ENCODE results near the gene GCNA. TPM values are rescaled to one million over a fixed set of nuclear protein-coding genes. Genes with fewer than 3 reads are reported as not detected.

Gene GCNA
- total and polyA plus RNA-seq, 12 donors, result 0.18 to 23.3 (median 2.2) TPM

DNA sequence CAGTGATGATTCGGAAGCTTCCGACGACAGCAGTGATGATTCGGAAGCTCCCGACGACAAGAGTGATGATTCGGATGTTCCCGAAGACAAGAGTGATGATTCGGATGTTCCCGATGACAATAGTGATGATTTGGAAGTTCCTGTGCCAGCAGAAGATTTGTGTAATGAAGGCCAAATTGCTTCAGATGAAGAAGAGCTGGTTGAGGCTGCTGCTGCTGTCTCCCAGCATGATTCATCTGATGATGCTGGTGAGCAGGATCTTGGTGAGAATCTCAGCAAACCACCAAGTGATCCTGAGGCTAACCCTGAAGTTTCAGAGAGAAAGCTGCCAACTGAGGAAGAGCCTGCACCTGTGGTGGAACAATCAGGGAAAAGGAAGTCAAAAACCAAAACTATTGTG is 25.9 kb downstream of the GCNA start:
- no peaks in the 10 kb centered on the region for H3K27me3 ChIP-seq
- H3K36me3 ChIP-seq (replicated peaks in 1 of 2), result peaks cover 0 to 32% of the 10 kb centered on the region in 2 donors
- intact Hi-C loops (cut with DNase I), result no loop called here
- no peak for DNase-seq
- no peak overlapping the region for H3K4me3 ChIP-seq
- H3K9me3 ChIP-seq (replicated peaks in 1 of 3), result no peaks in the 10 kb centered on the region
- TF ChIP-seq, protein P1, sequence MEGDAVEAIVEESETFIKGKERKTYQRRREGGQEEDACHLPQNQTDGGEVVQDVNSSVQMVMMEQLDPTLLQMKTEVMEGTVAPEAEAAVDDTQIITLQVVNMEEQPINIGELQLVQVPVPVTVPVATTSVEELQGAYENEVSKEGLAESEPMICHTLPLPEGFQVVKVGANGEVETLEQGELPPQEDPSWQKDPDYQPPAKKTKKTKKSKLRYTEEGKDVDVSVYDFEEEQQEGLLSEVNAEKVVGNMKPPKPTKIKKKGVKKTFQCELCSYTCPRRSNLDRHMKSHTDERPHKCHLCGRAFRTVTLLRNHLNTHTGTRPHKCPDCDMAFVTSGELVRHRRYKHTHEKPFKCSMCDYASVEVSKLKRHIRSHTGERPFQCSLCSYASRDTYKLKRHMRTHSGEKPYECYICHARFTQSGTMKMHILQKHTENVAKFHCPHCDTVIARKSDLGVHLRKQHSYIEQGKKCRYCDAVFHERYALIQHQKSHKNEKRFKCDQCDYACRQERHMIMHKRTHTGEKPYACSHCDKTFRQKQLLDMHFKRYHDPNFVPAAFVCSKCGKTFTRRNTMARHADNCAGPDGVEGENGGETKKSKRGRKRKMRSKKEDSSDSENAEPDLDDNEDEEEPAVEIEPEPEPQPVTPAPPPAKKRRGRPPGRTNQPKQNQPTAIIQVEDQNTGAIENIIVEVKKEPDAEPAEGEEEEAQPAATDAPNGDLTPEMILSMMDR (IDR thresholded peaks at IDR 0.05), result no peak
- no peak for TF ChIP-seq POLR2A (IDR thresholded peaks at IDR 0.05)
- H3K27ac ChIP-seq, result no peak overlapping the region
- no peaks in the 10 kb centered on the region for H3K4me1 ChIP-seq (replicated peaks in 1 of 2)
- WGBS, 4 donors, result 47 to 91% (median 65%) methylated on average over 7 to 10 of the region's 10 CpGs

DNA sequence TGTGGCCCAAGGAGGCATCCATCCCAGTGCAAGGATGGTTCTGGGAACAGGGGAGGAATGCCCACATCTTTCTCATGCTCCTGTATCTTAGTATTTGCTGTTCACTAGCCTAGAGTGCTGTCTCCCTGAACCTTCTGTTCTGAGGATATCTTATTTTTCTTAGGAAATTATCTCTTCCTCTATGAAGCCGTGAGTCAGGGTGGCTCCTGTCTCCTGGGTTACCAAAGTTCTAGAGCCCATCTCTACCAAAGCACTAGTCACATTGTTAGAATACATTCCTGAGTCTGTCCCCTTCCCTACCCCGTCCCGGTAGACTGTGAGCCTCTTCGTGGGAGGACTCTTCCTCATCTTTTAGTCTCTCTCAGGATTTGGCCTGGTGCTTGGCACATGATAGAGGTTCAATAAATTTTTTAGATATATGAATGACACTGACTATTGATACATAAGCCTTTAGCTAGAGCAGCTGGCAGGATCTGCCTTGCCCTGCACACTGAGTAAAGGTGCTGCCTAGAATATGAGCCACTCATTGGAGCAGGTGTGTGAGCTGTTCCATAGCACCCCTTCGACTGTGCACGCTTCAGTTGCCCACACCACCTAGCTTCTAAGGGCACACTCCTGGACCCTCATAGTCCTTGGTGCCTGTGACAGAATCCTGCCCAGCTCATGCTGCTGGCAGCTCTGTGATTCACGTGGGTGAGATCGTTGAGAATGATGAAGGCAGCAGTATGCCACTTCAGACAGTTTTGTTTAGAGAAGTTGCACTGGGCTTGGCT is 26.7 kb downstream of the GCNA start:
- Histone ChIP-seq H3K27ac (no peak overlapping the region), H3K4me3 (no peak overlapping the region), H3K27me3 (no peaks in the 10 kb centered on the region), H3K4me1 (replicated peaks in 1 of 2) (no peaks in the 10 kb centered on the region), H3K9me3 (replicated peaks in 1 of 3) (no peaks in the 10 kb centered on the region), H3K36me3 (replicated peaks in 1 of 2) (peaks cover 0 to 40% of the 10 kb centered on the region in 2 donors)
- TF ChIP-seq POLR2A (IDR thresholded peaks at IDR 0.05), result no peak
- TF ChIP-seq, protein P1 (IDR thresholded peaks at IDR 0.05), result no peak
- WGBS, 4 donors, result 79 to 93% (median 83%) methylated on average over 7 to 8 of the region's 8 CpGs
- no peak for DNase-seq
- intact Hi-C loops (cut with DNase I), result no loop called here

DNA sequence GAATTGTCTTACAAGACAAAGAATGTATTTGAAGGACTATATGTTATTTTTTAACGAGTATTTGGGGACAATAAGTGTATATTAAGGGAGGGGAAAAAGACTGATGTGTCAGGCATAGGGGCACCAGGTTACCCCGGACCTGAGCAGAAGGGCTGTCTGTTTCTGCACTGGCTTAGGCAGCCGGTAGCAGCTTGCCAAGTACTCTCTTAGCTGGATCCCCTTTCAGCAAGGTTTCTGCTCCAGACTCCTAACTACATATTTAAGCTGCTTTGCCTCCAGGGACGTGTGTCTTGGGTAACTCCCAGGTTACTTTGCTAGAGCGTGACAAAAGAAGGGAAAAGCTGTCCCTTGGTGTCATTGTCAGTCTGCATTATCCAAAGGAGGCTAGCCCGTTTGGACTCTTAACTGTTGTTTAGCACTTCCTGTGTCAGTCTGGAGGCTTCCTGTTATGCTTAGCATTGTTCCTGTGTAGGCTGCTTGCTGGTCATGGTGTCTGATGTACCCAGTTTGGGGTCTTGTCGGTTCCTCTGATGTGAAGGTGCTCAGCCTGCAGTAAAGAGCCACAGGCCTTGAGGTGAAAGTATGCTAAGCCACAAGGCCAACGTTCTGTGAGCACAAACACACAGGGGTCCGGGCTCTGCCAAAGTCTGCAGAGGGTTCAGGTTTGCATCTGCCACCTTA is 28.4 kb downstream of the GCNA start:
- H3K4me1 ChIP-seq (replicated peaks in 1 of 2), result no peaks in the 10 kb centered on the region
- intact Hi-C loops (cut with DNase I), result no loop called here
- peak overlapping the region in 3 of 5 donors; percentile 13 to 20 (median 17) for H3K27ac ChIP-seq
- H3K36me3 ChIP-seq (replicated peaks in 1 of 2), result peaks cover 0 to 52% of the 10 kb centered on the region in 2 donors
- TF ChIP-seq POLR2A (IDR thresholded peaks at IDR 0.05), result no peak
- TF ChIP-seq, protein P1 (IDR thresholded peaks at IDR 0.05), result no peak
- H3K4me3 ChIP-seq, result no peak overlapping the region
- WGBS, 4 donors, result 47 to 56% (median 53%) methylated on average over 6 to 9 of the region's 9 CpGs
- no peaks in the 10 kb centered on the region for H3K27me3 ChIP-seq
- no peaks in the 10 kb centered on the region for H3K9me3 ChIP-seq (replicated peaks in 1 of 3)
- DNase-seq, result peak in 1 of 7 donors; percentile 31

DNA sequence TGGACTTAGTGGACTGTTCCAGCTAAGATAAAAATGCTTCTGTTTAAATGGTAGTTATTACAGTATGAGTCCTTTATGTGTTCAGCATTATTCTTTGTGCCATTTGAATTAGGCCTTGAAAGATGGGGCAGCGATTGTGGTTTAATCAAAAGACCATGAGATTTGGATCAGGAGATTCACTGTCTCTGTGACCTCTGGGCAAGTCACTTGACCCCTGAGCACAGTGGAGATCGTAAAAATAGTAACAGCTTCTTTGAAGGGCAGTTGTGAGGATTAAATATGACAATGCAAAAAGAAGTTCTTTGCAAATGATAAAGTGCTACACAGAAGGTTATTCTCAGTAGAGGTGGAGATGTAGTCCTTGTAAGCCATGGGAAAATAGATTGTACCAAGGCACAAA is 29.3 kb downstream of the GCNA start:
- Histone ChIP-seq H3K27me3 (no peaks in the 10 kb centered on the region), H3K9me3 (replicated peaks in 1 of 3) (no peaks in the 10 kb centered on the region), H3K4me3 (no peak overlapping the region), H3K4me1 (replicated peaks in 1 of 2) (no peaks in the 10 kb centered on the region), H3K27ac (peak overlapping the region in 3 of 5 donors; percentile 13 to 20 (median 17)), H3K36me3 (replicated peaks in 1 of 2) (peaks cover 0 to 55% of the 10 kb centered on the region in 2 donors)
- no peak for DNase-seq
- intact Hi-C loops (cut with DNase I), result no loop called here
- TF ChIP-seq, protein P1 (IDR thresholded peaks at IDR 0.05), result no peak
- no peak for TF ChIP-seq POLR2A (IDR thresholded peaks at IDR 0.05)
- 32 to 52% (median 44%) methylated on average over 2 of the region's 2 CpGs for WGBS, 4 donors

All from adrenal gland (tissue), 12 donors.